MM.1S (cell line): ENCODE measurements around the gene HIVEP1.

Source experiments
- CTCF ChIP-seq: fragments of 300-600 bp; sonication (generic); IDR thresholded peaks from 2 replicates; pipeline ENCODE4 v1.5.1; 2016; ENCODE audit warnings: antibody characterized with exemption, low read length, mixed read lengths
- EZH2 ChIP-seq: fragments of 300-600 bp; sonication (generic); optimal IDR thresholded peaks from 2 replicates; pipeline ENCODE3; 2017; ENCODE audit warnings: low read depth, mild to moderate bottlenecking, antibody characterized with exemption, low read length, mixed read lengths
- EZH2phosphoT487 ChIP-seq: fragments of 300-600 bp; sonication (generic); IDR thresholded peaks from 2 replicates; pipeline ENCODE4 v1.6.1; 2018; ENCODE audit warnings: antibody characterized with exemption, low read length

- no peak for TF ChIP-seq CTCF
- no peak for TF ChIP-seq EZH2
- TF ChIP-seq EZH2phosphoT487 = no peak
Observed at GRCh38 chr6:12134581-12134980, 122.5 kb downstream of the HIVEP1 start.
